Cardiac muscle cell (in vitro differentiated cells and primary cell): ENCODE measurements around the gene ZSCAN20. TPM values are rescaled to one million over a fixed set of nuclear protein-coding genes. Genes with fewer than 3 reads are reported as not detected.
A peak's percentile ranks its signal among the peaks of the same experiment; 100 is the strongest.

Source experiments
- DNase-seq, 2 donors: peaks; one replicate each; pipeline versions ENCODE4 v3.0.0 to v3.0.0-alpha.2; 2010 to 2017; ENCODE audit warnings: low read depth in 1 of 2, low spot score in 1 of 2
- H3K27ac ChIP-seq: fragments of 200-600 bp; sonication (generic); 2 replicates; pipeline ENCODE4 v1.5.1; 2016
- H3K27me3 ChIP-seq: fragments of 200-600 bp; sonication (generic); 2 replicates; pipeline ENCODE4 v1.6.0; 2016; ENCODE audit warnings: control low read depth
- H3K36me3 ChIP-seq: fragments of 200-600 bp; sonication (generic); 2 replicates; pipeline ENCODE4 v1.5.1; 2016; ENCODE audit warnings: control low read depth
- H3K4me1 ChIP-seq: fragments of 200-600 bp; sonication (generic); 2 replicates; pipeline ENCODE4 v1.8.1; 2017; ENCODE audit warnings: low read depth, mild to moderate bottlenecking, mixed run types
- H3K4me3 ChIP-seq: fragments of 200-600 bp; sonication (generic); 2 replicates; pipeline ENCODE4 v1.5.1; 2016; ENCODE audit warnings: mild to moderate bottlenecking
- H3K9me3 ChIP-seq: fragments of 200-600 bp; sonication (generic); 2 replicates; pipeline ENCODE4 v1.5.1; 2017; ENCODE audit warnings: low read depth, mild to moderate bottlenecking, control low read depth
- polyA plus RNA-seq: library from polyadenylated mRNA; unstranded; fragments of >200 nt; fragmentation: Nextera tagmentation; extraction: Ambion mirVana; gene quantifications from 2 replicates; pipeline ENCODE4 v1.2.1, GENCODE V29; 2016
- total RNA-seq: library from RNA; depleted of rRNA; stranded (reverse); fragments of >200 nt; gene quantifications from 2 replicates; pipeline ENCODE4 v1.2.3, GENCODE V29; 2016
- TF ChIP-seq, protein P1 (sequence below): IDR thresholded peaks from 2 replicates; pipeline ENCODE4 v1.5.1; 2012; ENCODE audit warnings: low read depth, mild to moderate bottlenecking, low read length

The ZSCAN20 gene
- total and polyA plus RNA-seq, 2 experiments from 2014 or later = 1.4 to 7.2 TPM

DNA sequence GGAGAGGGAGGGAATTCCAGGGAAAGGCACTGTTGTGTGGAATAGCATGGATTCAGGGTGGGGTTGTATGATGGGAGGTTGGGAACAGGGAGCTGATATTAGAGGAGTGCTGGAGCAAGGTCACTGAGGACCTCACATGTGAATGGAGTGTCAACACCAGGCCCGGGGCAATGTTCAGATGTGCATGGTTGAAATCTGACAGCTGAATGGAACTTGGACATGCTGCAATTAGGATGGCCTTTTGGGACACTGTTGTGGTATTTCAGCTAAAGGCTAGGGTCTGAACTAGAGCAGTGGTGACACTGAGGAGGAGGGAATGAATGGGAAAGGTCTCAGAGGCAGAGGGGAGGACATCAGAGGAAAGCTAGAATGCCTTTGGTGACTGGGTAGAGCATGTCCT, 25.0 kb downstream of the ZSCAN20 start:
- TF ChIP-seq, protein P1, sequence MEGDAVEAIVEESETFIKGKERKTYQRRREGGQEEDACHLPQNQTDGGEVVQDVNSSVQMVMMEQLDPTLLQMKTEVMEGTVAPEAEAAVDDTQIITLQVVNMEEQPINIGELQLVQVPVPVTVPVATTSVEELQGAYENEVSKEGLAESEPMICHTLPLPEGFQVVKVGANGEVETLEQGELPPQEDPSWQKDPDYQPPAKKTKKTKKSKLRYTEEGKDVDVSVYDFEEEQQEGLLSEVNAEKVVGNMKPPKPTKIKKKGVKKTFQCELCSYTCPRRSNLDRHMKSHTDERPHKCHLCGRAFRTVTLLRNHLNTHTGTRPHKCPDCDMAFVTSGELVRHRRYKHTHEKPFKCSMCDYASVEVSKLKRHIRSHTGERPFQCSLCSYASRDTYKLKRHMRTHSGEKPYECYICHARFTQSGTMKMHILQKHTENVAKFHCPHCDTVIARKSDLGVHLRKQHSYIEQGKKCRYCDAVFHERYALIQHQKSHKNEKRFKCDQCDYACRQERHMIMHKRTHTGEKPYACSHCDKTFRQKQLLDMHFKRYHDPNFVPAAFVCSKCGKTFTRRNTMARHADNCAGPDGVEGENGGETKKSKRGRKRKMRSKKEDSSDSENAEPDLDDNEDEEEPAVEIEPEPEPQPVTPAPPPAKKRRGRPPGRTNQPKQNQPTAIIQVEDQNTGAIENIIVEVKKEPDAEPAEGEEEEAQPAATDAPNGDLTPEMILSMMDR = no peak
- Histone ChIP-seq H3K27me3 (no peaks in the 10 kb centered on the region), H3K4me3 (no peak overlapping the region), H3K27ac (no peak overlapping the region), H3K9me3 (peaks cover 14% of the 10 kb centered on the region), H3K4me1 (no peaks in the 10 kb centered on the region), H3K36me3 (peaks cover 6% of the 10 kb centered on the region)
- no peak for DNase-seq

DNA sequence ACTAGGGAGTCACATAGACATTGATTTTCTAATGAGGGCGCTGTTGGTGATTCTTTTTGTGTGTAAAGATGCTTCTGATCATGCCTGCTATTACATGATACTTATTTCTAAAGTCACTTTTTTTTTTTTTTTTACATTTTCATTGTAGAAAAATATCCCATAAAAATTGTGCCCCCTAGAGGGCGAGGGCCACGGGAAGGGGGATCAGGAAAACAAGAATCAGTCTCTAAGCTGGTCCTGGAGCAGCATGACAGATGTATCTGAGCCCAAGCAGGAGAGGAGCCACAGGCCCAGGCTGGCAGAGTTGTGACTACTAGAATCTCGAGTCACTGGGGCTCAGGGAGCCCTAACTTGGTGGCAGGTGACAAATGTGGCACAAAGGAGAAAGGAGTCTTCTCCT, 28.1 kb downstream of the ZSCAN20 start:
- Histone ChIP-seq H3K27ac (no peak overlapping the region), H3K4me3 (no peak overlapping the region), H3K36me3 (no peaks in the 10 kb centered on the region), H3K9me3 (peaks cover 5% of the 10 kb centered on the region), H3K27me3 (no peaks in the 10 kb centered on the region), H3K4me1 (no peaks in the 10 kb centered on the region)
- TF ChIP-seq, protein P1 = peak; percentile 25
- DNase-seq = no peak

DNA sequence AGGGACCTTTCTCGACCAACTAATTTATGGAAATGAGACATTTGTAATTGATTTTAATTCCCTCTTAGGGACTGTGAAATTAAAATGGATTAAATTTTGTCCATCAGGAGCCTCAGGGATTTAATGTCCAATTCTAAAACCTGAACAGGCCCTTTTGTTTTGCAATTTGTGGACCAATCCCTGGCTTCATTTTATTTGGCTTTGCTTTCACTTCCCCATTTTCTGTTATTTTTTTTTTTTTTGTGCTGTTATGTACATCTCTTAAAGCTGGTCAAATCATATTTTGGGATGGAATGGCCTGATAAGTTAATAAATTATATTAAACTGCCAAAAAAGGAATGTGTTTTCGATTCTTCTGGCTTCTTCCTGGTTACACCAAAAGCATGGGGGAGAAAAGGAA, 28.9 kb downstream of the ZSCAN20 start:
- H3K4me3 ChIP-seq = no peak overlapping the region
- no peaks in the 10 kb centered on the region for H3K4me1 ChIP-seq
- no peaks in the 10 kb centered on the region for H3K36me3 ChIP-seq
- H3K27ac ChIP-seq = no peak overlapping the region
- no peaks in the 10 kb centered on the region for H3K9me3 ChIP-seq
- TF ChIP-seq, protein P1 = no peak
- H3K27me3 ChIP-seq = no peaks in the 10 kb centered on the region
- DNase-seq = no peak

DNA sequence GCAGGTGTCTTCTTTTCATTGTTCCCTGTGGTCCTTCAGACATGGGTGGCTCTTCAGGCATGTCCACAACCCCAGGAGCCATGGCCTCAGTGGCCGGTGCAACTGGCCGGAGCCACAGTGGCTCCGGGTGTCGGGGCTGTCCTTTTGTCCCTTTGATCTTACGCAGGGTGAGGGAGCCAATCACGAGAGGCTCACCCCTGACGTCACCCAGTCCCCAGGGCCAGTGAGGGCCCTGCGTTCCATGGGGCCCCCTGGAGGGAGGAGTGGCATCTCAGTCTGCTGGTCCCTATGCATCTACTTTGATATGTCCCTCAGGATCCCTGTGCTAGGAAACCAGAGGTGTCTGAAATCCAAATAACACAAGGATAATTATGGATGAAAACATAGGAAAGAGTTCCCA, 29.3 kb downstream of the ZSCAN20 start:
- Histone ChIP-seq H3K36me3 (no peaks in the 10 kb centered on the region), H3K9me3 (no peaks in the 10 kb centered on the region), H3K27me3 (no peaks in the 10 kb centered on the region), H3K4me1 (no peaks in the 10 kb centered on the region), H3K4me3 (no peak overlapping the region), H3K27ac (no peak overlapping the region)
- no peak for DNase-seq
- TF ChIP-seq, protein P1 = no peak

GRCh38 chr1:33502726-33503125, 30.3 kb downstream of the ZSCAN20 start:
- no peaks in the 10 kb centered on the region for H3K9me3 ChIP-seq
- TF ChIP-seq, protein P1 = no peak
- no peak overlapping the region for H3K4me3 ChIP-seq
- no peaks in the 10 kb centered on the region for H3K4me1 ChIP-seq
- H3K36me3 ChIP-seq = no peaks in the 10 kb centered on the region
- H3K27me3 ChIP-seq = no peaks in the 10 kb centered on the region
- no peak overlapping the region for H3K27ac ChIP-seq
- peak in 1 of 2 donors; percentile 20 for DNase-seq

- no peaks in the 10 kb centered on the region for H3K36me3 ChIP-seq
- no peak overlapping the region for H3K4me3 ChIP-seq
- no peaks in the 10 kb centered on the region for H3K27me3 ChIP-seq
- no peak overlapping the region for H3K27ac ChIP-seq
- no peaks in the 10 kb centered on the region for H3K9me3 ChIP-seq
- TF ChIP-seq, protein P1 = no peak
- no peak for DNase-seq
- no peaks in the 10 kb centered on the region for H3K4me1 ChIP-seq
Measured at GRCh38 chr1:33503506-33503905, 31.1 kb downstream of the ZSCAN20 start.
